ENCODE data around the gene IGFL2.
"Not testable (repeated sequence)": the region's sequence is repeated elsewhere in the genome, so short reads cannot be mapped to it uniquely, and the experiment has no call there.

The IGFL2 gene

DNA sequence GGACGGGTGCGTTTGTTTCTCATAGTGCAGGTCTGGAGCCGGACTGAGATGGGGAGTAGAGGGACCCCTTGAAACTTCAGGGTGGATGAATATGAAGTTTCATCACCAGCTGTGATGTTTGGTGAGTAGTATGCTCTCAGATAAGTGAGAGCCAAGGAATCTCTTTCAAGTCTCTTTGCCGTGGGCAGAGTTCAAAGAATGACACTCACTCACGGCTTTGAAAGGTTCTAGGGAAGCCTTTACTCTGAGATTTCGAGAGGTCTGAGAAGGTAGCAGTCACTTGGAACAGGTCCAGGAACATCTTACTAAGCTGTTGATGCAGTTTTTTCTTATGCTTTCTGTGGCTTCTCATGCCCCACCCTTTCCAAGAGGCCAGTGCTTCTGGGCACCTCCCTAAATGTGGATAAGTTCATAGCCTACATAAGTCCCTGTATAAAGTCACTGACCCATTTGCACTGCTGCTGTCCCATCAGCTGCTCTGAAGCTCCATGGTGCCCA lies at the start of gene IGFL2:
Gene IGFL2, plus strand, starts transcription at position 448 of the 498 bp plus-strand sequence. Its CDS starts 41 bp downstream, at position 489.
- TF ChIP-seq, protein P1, sequence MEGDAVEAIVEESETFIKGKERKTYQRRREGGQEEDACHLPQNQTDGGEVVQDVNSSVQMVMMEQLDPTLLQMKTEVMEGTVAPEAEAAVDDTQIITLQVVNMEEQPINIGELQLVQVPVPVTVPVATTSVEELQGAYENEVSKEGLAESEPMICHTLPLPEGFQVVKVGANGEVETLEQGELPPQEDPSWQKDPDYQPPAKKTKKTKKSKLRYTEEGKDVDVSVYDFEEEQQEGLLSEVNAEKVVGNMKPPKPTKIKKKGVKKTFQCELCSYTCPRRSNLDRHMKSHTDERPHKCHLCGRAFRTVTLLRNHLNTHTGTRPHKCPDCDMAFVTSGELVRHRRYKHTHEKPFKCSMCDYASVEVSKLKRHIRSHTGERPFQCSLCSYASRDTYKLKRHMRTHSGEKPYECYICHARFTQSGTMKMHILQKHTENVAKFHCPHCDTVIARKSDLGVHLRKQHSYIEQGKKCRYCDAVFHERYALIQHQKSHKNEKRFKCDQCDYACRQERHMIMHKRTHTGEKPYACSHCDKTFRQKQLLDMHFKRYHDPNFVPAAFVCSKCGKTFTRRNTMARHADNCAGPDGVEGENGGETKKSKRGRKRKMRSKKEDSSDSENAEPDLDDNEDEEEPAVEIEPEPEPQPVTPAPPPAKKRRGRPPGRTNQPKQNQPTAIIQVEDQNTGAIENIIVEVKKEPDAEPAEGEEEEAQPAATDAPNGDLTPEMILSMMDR (IDR thresholded peaks at IDR 0.05; ENCODE audit: low read length, missing control alignments), result no peak
- no peak within 1 kb of the TSS for H3K4me3 ChIP-seq (replicated peaks; ENCODE audit: low read depth, low read length)
- peak; percentile 29 for DNase-seq (ENCODE audit: low read depth)

DNA sequence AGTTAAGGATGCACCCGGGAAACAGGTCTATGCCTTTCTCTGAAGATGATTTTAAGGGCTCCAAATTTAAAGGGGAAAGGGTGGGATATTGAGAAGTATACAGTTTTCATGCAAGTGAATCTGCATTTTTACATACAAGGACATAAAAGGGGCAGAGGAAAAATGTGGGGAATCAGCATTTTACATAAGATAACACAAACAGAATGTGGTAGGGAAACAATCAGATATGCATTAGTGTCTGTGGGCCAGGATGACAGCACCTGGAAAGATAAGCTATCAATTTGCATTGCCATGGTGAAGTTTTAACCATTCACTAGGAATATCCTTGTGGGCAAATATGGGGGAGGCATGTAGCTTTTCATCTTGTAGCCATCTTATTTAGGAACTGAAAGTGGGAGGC lies 47.7 kb upstream of the IGFL2 start:
- DNase-seq (ENCODE audit: low read depth), result no peak
- no peak overlapping the region for H3K4me3 ChIP-seq (replicated peaks; ENCODE audit: low read depth, low read length)
- TF ChIP-seq, protein P1 (IDR thresholded peaks at IDR 0.05; ENCODE audit: low read length, missing control alignments), result no peak

DNA sequence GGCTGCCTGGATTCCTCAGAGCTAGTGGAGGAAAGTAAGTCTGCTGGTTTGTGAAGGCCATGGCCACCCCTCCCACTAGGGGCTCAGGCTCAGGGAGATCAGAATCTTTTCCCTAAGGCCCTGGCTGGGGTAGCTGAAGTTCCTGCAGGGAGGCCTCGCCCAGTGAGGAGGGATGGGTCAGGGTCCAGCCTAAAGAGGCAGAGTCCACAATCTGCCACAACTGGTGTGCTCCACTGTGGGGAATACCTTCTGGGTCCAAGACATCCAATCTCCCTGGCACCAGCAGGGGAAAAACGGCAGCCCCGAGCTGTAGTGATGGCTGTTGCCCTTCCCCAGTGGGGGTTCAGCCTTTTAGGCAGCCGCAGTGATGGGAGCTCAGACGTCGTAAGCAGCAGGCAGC lies 46.7 kb upstream of the IGFL2 start:
- TF ChIP-seq, protein P1 (IDR thresholded peaks at IDR 0.05; ENCODE audit: low read length, missing control alignments), result no peak
- DNase-seq (ENCODE audit: low read depth), result no peak

DNA sequence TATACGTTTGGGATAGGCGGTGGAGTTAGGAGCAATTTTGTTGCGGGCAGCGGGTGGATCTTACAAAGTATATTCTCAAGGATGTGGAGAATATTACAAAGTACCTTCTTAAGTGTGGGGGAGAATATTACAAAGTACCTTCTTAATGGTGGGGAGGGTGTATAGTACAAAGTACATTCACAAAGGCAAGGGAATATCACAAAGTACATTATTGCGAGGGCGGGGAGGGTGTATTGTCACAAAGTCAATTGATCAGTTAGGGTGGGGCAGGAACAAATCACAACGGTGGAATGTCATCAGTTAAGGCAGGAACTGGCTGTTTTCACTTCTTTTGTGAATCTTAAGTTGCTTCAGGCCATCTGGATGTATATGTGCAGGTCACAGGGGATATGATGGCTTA lies 45.7 kb upstream of the IGFL2 start:
- not testable (repeated sequence) for DNase-seq (ENCODE audit: low read depth); H3K4me3 ChIP-seq (replicated peaks; ENCODE audit: low read depth, low read length)

More for the DNA sequence above, 46.7 kb upstream of the IGFL2 start:
- H3K4me3 ChIP-seq (replicated peaks; ENCODE audit: low read depth, low read length), result no peak overlapping the region

DNA sequence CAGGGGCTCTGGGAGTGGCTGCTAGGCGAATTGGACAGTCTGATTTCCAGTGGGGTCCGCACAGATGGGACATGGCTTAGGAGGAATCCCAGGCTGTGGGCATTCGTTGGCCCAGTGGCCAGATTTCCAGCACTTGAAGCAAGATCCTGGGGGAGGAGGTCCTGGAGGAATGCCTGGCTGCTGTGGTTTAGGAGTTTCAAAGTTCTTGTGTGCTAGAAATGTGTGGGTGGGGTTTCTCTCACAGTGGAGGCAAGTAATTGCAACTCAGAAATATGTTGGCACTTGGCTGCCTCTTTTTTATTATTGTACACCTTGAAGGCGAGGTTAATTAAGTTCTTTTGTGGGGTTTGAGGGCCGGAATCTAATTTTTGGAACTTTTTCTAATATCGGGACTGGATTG lies 40.7 kb upstream of the IGFL2 start:
- TF ChIP-seq, protein P1 (IDR thresholded peaks at IDR 0.05; ENCODE audit: low read length, missing control alignments), result no peak
- no peak overlapping the region for H3K4me3 ChIP-seq (replicated peaks; ENCODE audit: low read depth, low read length)
- DNase-seq (ENCODE audit: low read depth), result peak; percentile 44

DNA sequence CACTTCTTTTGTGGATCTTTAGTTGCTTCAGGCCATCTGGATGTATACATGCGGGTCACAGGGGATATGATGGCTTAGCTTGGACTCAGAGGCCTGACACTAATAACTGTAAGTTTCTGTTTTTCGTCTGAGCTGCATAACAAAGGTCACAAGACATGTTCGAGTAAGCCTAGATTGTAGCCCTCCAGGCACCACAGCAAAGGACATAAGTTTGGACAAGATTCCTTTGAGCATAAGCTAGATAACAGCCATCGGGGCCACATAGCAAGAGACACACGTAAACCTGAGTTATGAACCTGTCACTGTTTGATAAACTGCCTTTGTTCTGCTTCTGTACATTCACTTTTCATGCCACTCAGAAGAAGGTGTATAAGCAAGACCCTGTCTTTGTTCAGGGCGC lies 38.2 kb upstream of the IGFL2 start:
- TF ChIP-seq, protein P1 (IDR thresholded peaks at IDR 0.05; ENCODE audit: low read length, missing control alignments), result no peak
- no peak overlapping the region for H3K4me3 ChIP-seq (replicated peaks; ENCODE audit: low read depth, low read length)
- no peak for DNase-seq (ENCODE audit: low read depth)

DNA sequence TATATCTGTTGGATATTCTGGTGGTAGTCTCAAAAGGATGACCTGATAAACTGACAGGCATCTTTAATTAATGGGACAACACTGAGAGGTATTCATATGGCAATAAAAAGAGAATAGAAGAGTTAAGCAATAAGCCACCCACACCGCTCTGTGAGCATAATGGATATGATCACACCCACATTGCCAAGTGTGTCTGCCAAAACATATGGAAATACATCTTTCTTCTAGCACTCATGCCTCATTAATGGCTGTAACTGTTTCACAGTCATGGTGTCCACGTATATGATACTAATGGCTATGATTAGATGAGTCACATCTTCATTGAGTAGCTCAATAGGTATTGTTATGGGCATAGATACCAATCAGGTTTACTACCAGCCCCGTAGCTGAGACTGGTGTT lies 36.7 kb upstream of the IGFL2 start:
- DNase-seq (ENCODE audit: low read depth), result no peak
- TF ChIP-seq, protein P1 (IDR thresholded peaks at IDR 0.05; ENCODE audit: low read length, missing control alignments), result no peak
- no peak overlapping the region for H3K4me3 ChIP-seq (replicated peaks; ENCODE audit: low read depth, low read length)
